ENCODE measurements around the gene KIAA1958. TPM values are rescaled to one million over a fixed set of nuclear protein-coding genes. Genes with fewer than 3 reads are reported as not detected.

KIAA1958 gene
- total RNA-seq, 2 experiments from 2014 or later: 5.6 to 6.8 TPM

- no peaks in the 10 kb centered on the region for H3K36me3 Mint-ChIP-seq (ENCODE audit: low read depth)
- H3K27ac Mint-ChIP-seq: no peak overlapping the region
- ChIA-PET CTCF (no interaction called here), POLR2A (no interaction called here)
- no peak for TF ChIP-seq CTCF (IDR thresholded peaks at IDR 0.05)
- H3K4me1 Mint-ChIP-seq (ENCODE audit: low read depth): no peaks in the 10 kb centered on the region
- DNase-seq (no peak), ATAC-seq (ENCODE audit: poor library complexity) (no peak)
- Histone ChIP-seq H3K27me3 (ENCODE audit: control insufficient read depth in 1 of 2, insufficient read depth in 2 of 2, low read length in 2 of 2) (no peaks in the 10 kb centered on the region), H3K4me3 (ENCODE audit: low read length) (no peak overlapping the region), H3K9me3 (ENCODE audit: control insufficient read depth in 1 of 2, insufficient read depth in 1 of 2, low read length in 2 of 2) (no peaks in the 10 kb centered on the region), H3K36me3 (ENCODE audit: insufficient read depth, low read length) (no peaks in the 10 kb centered on the region), H3K27ac (ENCODE audit: low read depth in 1 of 2, low read length in 2 of 2) (no peak overlapping the region), H3K4me1 (ENCODE audit: insufficient read depth, low read length) (no peaks in the 10 kb centered on the region)
- no peaks in the 10 kb centered on the region for H3K9me3 Mint-ChIP-seq
- H3K4me3 Mint-ChIP-seq: no peak overlapping the region
- no peaks in the 10 kb centered on the region for H3K27me3 Mint-ChIP-seq
- intact Hi-C loops (cut with DNase I, micrococcal nuclease): no loop called here
These were observed 138.4 kb downstream of the KIAA1958 start for GRCh38 chr9:112624711-112625707.

GRCh38 chr9:112629671-112630485 lies 143.3 kb downstream of the KIAA1958 start:
- H3K9me3 ChIP-seq (ENCODE audit: control insufficient read depth in 1 of 2, insufficient read depth in 1 of 2, low read length in 2 of 2): no peaks in the 10 kb centered on the region
- CTCF ChIA-PET: no interaction called here
- TF ChIP-seq CTCF (IDR thresholded peaks at IDR 0.05): no peak
- Mint-ChIP-seq H3K27ac (no peak overlapping the region), H3K4me3 (no peak overlapping the region), H3K9me3 (no peaks in the 10 kb centered on the region), H3K27me3 (no peaks in the 10 kb centered on the region), H3K4me1 (ENCODE audit: low read depth) (no peaks in the 10 kb centered on the region), H3K36me3 (ENCODE audit: low read depth) (no peaks in the 10 kb centered on the region)
- ATAC-seq (ENCODE audit: poor library complexity) (no peak), DNase-seq (no peak)
- no peaks in the 10 kb centered on the region for H3K27me3 ChIP-seq (ENCODE audit: control insufficient read depth in 1 of 2, insufficient read depth in 2 of 2, low read length in 2 of 2)
- no peak overlapping the region for H3K27ac ChIP-seq (ENCODE audit: low read depth in 1 of 2, low read length in 2 of 2)
- no peaks in the 10 kb centered on the region for H3K36me3 ChIP-seq (ENCODE audit: insufficient read depth, low read length)
- no peak overlapping the region for H3K4me3 ChIP-seq (ENCODE audit: low read length)
- intact Hi-C loops (cut with DNase I, micrococcal nuclease): no loop called here
- H3K4me1 ChIP-seq (ENCODE audit: insufficient read depth, low read length): no peaks in the 10 kb centered on the region
- POLR2A ChIA-PET: no interaction called here

- Histone ChIP-seq H3K4me3 (ENCODE audit: low read length) (no peak overlapping the region), H3K36me3 (ENCODE audit: insufficient read depth, low read length) (no peaks in the 10 kb centered on the region), H3K27ac (ENCODE audit: low read depth in 1 of 2, low read length in 2 of 2) (no peak overlapping the region), H3K4me1 (ENCODE audit: insufficient read depth, low read length) (no peaks in the 10 kb centered on the region), H3K9me3 (ENCODE audit: control insufficient read depth in 1 of 2, insufficient read depth in 1 of 2, low read length in 2 of 2) (no peaks in the 10 kb centered on the region), H3K27me3 (ENCODE audit: control insufficient read depth in 1 of 2, insufficient read depth in 2 of 2, low read length in 2 of 2) (no peaks in the 10 kb centered on the region)
- Mint-ChIP-seq H3K4me1 (ENCODE audit: low read depth) (no peaks in the 10 kb centered on the region), H3K27me3 (no peaks in the 10 kb centered on the region), H3K36me3 (ENCODE audit: low read depth) (no peaks in the 10 kb centered on the region), H3K9me3 (no peaks in the 10 kb centered on the region), H3K27ac (no peak overlapping the region), H3K4me3 (no peak overlapping the region)
- ATAC-seq (ENCODE audit: poor library complexity): no peak
- no peak for DNase-seq
- intact Hi-C loops (cut with DNase I, micrococcal nuclease): no loop called here
- ChIA-PET CTCF (no interaction called here), POLR2A (no interaction called here)
- no peak for TF ChIP-seq CTCF (IDR thresholded peaks at IDR 0.05)
These were observed 144.9 kb downstream of the KIAA1958 start for GRCh38 chr9:112631313-112632070.

Data from CD4-positive, alpha-beta T cell (primary cell).